D721Med (cell line): ENCODE data around the gene TMEM30B.

Experiments used
- DNase-seq: peaks from one replicate; pipeline ENCODE4 v3.0.0; 2011; ENCODE audit warnings: low spot score; ENCODE audit not compliant: insufficient read length
- FAIRE-seq: peaks from 2 replicates; lab custom pipeline; 2011; peaks lifted over from hg19 to GRCh38; lab: Jason Lieb, UNC
- CTCF ChIP-seq: IDR thresholded peaks from 2 replicates; pipeline ENCODE4 v1.5.1; 2012; ENCODE audit warnings: mild to moderate bottlenecking, control low read depth; ENCODE audit not compliant: insufficient read depth; ENCODE audit errors: missing control alignments

TMEM30B gene

GRCh38 chr14:61298824-61299223 is 17.7 kb upstream of the TMEM30B start:
- no peak for TF ChIP-seq CTCF
- DNase-seq (no peak), FAIRE-seq (no peak)

- FAIRE-seq (no peak), DNase-seq (no peak)
- TF ChIP-seq CTCF = no peak
These were observed 16.4 kb upstream of the TMEM30B start for GRCh38 chr14:61297581-61297980.

- DNase-seq (no peak), FAIRE-seq (peak; percentile 51)
- peak; percentile 71 for TF ChIP-seq CTCF
These were observed 15.8 kb upstream of the TMEM30B start for GRCh38 chr14:61296719-61297502.

- no peak for DNase-seq
- no peak for FAIRE-seq
- TF ChIP-seq CTCF = no peak
These were observed 15.0 kb upstream of the TMEM30B start for GRCh38 chr14:61296151-61296550.

- no peak for TF ChIP-seq CTCF
- DNase-seq = no peak
- peak; percentile 94 for FAIRE-seq
These were observed 9.6 kb upstream of the TMEM30B start for GRCh38 chr14:61290701-61291100.

GRCh38 chr14:61288720-61289119 is 7.6 kb upstream of the TMEM30B start:
- TF ChIP-seq CTCF = no peak
- FAIRE-seq (no peak), DNase-seq (no peak)

GRCh38 chr14:61288228-61288627 is 7.1 kb upstream of the TMEM30B start:
- FAIRE-seq = no peak
- DNase-seq = no peak
- TF ChIP-seq CTCF = no peak
